ENCODE results near the gene UGDH. TPM values are rescaled to one million over a fixed set of nuclear protein-coding genes. Genes with fewer than 3 reads are reported as not detected.

The UGDH gene
- total and polyA plus RNA-seq, 2 of the 8 experiments (the other 6 are each of a cell fraction or from before 2014, with no cell fraction given): 32.0 to 128 TPM

DNA sequence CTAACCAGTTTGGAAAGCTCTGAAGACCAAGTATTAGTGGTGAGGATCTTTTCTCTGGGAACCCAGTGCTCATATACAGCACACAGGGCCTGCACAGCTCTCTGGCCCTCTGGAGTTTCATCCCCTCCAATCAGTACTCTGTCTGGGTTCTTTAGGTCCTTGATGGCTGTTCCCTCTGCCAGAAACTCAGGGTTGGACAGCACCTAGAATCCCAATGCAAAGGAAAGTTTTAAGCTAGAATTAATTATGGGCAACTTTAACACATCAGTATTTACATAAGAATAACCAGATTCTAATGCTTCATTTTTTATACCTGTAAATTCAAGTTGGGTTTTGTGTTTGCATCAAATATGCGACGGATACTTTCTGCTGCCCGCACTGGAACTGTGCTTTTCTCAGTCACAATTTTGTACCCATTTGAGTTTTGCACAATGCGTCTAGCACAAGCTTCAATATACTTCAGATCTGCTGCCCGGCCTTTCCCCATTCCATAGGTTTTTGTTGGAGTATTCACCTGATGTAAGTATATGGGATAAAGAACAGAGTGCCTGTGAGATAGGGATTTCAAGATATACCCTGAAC, 16.8 kb downstream of the UGDH start (continued):
- TF ChIP-seq, protein P1, sequence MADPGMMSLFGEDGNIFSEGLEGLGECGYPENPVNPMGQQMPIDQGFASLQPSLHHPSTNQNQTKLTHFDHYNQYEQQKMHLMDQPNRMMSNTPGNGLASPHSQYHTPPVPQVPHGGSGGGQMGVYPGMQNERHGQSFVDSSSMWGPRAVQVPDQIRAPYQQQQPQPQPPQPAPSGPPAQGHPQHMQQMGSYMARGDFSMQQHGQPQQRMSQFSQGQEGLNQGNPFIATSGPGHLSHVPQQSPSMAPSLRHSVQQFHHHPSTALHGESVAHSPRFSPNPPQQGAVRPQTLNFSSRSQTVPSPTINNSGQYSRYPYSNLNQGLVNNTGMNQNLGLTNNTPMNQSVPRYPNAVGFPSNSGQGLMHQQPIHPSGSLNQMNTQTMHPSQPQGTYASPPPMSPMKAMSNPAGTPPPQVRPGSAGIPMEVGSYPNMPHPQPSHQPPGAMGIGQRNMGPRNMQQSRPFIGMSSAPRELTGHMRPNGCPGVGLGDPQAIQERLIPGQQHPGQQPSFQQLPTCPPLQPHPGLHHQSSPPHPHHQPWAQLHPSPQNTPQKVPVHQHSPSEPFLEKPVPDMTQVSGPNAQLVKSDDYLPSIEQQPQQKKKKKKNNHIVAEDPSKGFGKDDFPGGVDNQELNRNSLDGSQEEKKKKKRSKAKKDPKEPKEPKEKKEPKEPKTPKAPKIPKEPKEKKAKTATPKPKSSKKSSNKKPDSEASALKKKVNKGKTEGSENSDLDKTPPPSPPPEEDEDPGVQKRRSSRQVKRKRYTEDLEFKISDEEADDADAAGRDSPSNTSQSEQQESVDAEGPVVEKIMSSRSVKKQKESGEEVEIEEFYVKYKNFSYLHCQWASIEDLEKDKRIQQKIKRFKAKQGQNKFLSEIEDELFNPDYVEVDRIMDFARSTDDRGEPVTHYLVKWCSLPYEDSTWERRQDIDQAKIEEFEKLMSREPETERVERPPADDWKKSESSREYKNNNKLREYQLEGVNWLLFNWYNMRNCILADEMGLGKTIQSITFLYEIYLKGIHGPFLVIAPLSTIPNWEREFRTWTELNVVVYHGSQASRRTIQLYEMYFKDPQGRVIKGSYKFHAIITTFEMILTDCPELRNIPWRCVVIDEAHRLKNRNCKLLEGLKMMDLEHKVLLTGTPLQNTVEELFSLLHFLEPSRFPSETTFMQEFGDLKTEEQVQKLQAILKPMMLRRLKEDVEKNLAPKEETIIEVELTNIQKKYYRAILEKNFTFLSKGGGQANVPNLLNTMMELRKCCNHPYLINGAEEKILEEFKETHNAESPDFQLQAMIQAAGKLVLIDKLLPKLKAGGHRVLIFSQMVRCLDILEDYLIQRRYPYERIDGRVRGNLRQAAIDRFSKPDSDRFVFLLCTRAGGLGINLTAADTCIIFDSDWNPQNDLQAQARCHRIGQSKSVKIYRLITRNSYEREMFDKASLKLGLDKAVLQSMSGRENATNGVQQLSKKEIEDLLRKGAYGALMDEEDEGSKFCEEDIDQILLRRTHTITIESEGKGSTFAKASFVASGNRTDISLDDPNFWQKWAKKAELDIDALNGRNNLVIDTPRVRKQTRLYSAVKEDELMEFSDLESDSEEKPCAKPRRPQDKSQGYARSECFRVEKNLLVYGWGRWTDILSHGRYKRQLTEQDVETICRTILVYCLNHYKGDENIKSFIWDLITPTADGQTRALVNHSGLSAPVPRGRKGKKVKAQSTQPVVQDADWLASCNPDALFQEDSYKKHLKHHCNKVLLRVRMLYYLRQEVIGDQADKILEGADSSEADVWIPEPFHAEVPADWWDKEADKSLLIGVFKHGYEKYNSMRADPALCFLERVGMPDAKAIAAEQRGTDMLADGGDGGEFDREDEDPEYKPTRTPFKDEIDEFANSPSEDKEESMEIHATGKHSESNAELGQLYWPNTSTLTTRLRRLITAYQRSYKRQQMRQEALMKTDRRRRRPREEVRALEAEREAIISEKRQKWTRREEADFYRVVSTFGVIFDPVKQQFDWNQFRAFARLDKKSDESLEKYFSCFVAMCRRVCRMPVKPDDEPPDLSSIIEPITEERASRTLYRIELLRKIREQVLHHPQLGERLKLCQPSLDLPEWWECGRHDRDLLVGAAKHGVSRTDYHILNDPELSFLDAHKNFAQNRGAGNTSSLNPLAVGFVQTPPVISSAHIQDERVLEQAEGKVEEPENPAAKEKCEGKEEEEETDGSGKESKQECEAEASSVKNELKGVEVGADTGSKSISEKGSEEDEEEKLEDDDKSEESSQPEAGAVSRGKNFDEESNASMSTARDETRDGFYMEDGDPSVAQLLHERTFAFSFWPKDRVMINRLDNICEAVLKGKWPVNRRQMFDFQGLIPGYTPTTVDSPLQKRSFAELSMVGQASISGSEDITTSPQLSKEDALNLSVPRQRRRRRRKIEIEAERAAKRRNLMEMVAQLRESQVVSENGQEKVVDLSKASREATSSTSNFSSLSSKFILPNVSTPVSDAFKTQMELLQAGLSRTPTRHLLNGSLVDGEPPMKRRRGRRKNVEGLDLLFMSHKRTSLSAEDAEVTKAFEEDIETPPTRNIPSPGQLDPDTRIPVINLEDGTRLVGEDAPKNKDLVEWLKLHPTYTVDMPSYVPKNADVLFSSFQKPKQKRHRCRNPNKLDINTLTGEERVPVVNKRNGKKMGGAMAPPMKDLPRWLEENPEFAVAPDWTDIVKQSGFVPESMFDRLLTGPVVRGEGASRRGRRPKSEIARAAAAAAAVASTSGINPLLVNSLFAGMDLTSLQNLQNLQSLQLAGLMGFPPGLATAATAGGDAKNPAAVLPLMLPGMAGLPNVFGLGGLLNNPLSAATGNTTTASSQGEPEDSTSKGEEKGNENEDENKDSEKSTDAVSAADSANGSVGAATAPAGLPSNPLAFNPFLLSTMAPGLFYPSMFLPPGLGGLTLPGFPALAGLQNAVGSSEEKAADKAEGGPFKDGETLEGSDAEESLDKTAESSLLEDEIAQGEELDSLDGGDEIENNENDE (IDR thresholded peaks at IDR 0.05; ENCODE audit: insufficient replicate concordance, low read length): no peak
- TF ChIP-seq TEAD4 (IDR thresholded peaks at IDR 0.05; ENCODE audit: low read depth, low read length) (no peak), FOSL1 (IDR thresholded peaks at IDR 0.05; ENCODE audit: insufficient read depth, low read depth, low read length) (no peak), RFX5 (IDR thresholded peaks at IDR 0.05; ENCODE audit: borderline replicate concordance, low read depth, low read length) (no peak), ASH2L (IDR thresholded peaks at IDR 0.05; ENCODE audit: low read length) (no peak), RBBP5 (IDR thresholded peaks at IDR 0.05; ENCODE audit: borderline replicate concordance, low read depth, low read length) (no peak), TCF12 (IDR thresholded peaks at IDR 0.05; ENCODE audit: low read depth, low read length) (no peak), EGR1 (IDR thresholded peaks at IDR 0.05; ENCODE audit: borderline replicate concordance, low read depth, low read length) (no peak)

Data from H1 (cell line).